Measurements from ENCODE around the gene MAST4.

MAST4 gene

DNA sequence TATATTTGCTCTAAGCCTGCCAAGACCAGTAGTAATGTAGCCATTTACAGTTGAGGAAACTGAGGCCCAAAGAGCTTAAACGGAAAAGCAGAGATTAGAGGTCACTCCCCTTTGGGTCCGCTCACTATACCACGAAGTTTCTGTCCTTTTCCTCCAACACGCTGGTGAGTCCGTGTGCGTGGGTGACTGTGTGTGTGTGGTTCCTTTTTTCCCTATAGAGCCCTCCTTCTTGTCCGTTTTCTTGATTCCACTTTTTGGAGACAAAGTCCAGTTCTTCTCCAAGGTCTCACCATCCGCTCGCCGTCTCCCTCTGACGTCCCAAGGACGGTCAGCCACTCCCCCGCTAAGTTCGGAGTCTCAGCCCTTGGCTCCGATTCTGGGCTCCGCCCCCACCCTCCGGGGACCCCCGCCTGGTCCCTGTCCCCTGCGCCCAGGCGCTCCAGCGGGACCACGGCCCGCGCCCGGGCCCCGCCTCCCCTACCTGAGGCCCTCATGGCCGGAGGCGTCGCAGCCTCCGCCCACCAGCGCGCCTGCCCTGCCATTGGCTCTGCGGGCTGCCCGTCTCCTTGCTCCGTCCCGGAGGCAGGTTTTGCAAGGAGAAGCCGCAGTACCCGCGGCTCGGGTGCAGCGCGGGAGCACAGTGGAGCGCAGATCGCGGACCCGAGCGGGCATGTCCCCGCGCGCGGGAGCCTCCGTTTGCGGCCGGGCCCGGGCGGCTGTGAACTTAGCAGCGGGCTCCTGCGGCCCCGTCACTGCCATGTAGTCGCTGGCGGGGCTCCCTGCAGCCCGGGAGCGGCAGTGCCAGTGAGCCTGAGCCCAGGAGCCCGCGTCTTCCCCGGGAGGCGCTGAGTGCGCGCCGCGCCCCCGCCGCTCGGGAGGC, at the start of gene MAST4:
TSS of gene MAST4 (plus strand) at position 638 of the 880 bp plus-strand sequence. CDS start 263 bp downstream, outside the sequence.
- DNase-seq: peak; percentile 94

DNA sequence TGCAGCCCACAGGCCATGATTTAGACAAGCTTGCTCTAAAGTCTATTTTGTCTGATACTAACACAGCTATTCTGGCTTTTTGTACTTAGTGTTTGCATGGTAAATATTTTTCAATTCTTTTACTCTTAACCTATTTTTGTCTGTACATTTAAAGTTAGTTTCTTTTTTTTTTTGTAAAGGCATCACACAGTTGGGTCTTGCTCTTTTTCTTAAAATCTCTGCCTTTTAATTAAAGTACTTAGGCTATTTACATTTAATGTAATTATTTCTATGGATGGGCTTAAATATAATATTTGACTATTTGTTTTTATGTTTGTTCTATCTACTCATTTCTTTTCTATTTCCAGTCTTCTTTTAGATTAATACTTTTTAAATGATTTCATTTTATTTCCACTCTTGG, 49.7 kb upstream of the MAST4 start:
- no peak for DNase-seq

DNA sequence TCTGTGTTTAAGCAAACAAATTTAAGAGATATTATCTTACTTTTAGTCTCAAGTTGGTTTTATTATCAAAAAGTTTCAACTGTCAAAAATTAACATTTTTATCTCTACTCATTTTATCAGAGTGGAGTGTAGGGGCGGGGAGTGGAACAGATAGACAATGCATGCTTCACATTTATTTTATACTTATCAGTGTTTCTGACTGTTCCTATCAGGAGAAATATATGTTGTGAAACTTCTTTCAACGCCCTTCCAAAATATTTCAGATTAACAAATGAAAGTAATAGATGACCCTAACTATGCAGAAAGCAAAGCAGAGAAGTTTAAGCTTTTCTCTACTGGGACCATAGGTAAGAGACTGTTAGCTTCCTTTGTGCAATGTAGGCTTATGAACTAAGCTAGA, 44.9 kb upstream of the MAST4 start:
- no peak for DNase-seq

DNA sequence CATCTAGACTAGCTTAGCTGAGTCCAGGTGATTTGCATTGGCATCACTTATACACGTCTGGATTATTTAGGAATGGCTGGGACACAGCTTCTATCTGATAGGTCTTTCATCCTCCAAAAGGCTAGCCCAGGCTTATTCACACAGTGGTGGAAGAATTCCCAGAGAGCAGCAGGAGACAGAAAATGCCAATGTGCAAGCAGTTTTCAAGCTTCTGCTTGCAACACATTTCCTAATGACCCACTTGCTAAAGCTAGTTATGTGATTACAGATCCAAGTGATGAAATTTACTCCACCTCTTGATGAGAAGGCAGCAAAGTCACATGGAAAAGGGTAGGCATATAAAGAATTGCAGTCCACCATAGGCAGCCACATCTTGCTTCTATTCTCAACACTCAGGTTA, 44.2 kb upstream of the MAST4 start:
- no peak for DNase-seq

DNA sequence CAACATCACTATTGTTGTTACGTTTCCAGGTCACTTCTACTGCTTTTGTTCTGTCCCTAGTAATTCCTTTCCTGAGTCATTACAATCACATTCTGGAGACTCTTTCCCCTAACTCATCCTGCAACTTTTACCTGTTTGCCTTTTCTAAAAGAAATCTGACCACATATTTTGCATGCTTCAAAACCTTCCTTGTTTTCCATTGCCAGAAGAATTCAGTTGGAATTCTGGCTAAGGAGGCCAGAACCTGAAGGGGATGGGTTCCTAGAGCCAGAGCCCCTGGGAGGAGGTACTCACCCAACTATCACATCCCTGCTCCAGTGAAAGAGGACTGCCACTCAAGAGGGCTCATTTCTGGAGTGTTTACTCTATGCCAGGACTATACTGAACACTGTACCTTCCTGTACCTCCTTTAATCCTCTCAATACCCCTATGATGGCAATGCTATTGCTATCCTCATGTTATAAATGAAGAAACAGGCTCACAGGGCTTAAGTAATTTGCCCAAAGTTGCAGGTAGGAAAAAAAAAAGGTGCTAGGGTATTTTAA, 42.8 kb upstream of the MAST4 start:
- no peak for DNase-seq

DNA sequence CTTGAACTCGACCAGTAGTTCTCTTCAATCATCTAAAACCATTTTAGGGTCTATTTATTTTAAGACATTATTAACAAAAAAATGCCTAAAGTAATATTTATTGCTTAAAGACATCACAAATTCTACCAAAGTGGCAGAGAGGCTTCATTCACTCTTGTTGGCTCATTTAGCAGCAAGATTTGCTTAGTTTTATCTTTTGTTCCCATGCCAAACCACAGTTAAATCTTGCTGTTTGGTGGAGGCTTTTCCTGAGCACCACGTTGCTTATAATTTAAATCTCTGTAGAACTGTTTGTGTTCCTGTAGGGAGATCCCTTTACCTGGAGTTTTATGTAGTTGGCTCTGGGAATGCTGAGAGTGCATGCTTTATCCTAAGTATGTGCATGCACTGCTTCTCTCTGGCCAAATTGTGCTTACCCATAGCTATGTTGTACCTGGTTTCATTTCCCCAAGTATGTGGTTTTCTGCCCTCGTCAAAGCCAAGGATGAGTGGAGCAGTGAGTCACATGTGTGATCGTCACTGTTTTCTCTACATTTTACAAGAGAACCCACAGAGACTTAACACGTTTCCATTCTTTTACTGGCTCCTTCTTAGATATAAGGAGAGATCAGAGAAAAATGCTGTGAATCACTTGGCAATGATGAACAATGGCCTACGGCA, 42.1 kb upstream of the MAST4 start:
- DNase-seq: no peak

DNA sequence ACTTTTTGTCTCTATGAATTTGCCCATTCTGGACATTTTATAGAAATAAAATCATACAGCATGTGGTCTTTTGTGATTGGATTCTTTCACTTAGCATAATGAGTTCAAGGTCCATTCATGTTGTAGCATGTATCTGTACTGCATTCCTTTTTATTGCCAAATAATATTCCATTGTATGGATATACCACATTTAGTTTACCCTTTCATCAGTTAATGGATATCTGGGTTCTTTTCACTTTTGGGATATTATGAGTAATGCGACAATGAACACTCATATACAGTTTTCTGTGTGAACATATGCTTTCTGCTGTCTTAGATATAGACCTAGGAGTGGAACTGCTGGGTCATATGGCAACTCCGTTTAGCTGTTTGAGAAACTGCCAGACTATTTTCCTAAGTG, 41.3 kb upstream of the MAST4 start:
- no peak for DNase-seq

DNA sequence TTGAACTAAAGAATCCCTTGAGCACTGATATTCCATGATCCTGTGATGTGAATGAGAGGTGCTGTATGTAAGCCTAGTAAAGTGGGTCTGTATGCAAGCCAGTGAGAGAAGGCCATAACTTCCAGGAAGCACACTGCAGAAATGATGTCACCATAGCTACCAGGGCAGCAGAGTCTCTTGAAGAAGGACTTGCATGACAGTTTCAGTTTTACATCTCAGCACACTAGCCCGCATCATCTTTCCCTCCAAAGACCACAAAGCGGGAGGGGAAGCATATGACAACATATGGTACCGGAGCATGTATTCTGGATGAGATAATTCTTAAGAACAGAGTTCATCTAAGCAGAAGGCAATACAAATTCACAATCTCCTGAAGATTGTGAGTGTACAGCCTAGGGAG, 37.6 kb upstream of the MAST4 start:
- no peak for DNase-seq

DNA sequence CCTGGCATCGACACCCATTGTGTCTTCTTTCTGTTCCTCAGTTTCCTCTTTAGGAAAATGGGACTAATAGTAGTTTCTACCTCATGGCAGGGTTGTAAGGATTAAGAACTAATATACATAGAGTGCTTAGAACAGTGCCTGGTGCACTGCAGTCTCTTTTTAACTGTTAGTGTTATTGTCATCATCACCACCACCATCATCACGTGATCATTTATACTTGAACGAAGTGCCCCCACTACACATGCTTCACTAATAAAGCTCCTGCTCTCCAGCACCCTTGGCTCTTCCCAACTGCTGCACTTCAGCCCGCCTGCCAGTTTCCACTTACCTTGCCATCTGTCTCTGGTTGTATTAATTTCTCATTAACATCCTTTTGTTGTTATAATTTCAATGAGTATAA, 35.8 kb upstream of the MAST4 start:
- no peak for DNase-seq

DNA sequence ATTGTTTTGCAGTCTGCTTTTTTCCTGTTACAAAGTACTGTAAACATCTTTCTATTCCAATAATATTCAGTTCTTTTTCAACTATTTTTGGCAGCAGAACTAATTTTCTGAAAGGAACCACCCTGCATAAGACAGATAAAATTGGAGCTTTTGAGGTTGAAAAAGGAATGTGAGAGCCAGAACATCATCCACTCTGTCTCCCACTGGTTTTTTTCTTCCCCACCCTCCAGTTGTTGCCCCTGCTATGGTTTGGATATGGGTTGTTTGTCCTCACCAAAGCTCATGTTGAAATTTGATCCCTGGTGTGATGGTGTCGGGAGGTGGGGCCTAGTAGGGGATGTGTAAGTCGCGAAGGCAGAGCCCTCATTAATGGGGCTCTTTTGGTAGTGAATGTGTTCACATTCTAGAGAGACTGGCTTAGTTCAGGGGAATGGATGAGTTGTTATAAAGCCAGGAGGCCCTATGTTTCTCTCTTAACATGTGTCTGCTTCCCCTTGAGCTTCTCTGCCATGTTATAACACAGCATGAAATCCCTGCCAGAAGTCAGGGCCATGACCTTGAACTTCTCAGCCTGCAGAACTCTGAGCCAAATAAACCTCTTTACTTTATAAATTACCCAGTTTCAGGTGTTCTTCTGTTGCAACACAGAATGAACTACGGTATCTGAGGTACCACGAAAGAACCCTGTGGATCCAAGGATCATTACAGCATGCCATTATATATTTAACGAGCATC, 34.8 kb upstream of the MAST4 start:
- no peak for DNase-seq

DNA sequence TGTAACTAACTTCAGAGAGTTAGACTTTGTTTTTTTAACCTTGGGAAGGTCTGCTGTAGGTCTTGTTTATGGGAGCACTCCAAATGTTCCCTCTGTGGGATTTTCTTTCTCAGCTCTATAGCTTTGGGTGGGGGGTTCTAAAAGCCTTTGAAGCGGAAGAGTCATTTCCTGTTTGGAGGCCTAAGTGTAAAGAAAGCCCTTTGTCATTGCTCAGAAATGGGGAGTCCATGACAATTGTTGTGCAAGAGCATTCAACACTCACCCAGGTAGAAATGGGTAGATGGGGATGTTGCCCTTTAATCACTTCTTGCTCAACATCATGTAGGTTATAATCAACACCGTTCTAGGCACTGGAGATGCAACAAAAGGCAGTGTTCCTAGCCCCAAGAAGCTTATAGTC, 30.3 kb upstream of the MAST4 start:
- DNase-seq: no peak

DNA sequence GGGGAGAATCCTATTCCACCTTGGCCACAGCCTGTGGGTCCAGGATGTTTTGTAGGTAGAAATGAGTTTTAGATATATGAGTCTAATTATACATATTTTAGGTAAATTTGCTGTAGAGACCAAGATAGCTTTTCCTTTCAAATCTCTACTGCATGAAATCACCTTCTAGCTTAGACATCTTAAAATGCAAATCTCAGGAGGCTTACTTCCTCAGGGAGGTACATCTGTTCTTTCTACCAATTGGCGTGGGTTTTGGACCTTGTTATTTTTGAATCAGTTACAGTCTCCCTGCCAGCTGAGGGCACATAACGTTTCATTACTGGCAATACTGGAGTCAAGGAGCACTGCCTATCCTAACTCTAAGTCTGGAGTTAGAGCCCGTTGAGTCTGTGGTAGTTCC, 28.7 kb upstream of the MAST4 start:
- DNase-seq: no peak

DNA sequence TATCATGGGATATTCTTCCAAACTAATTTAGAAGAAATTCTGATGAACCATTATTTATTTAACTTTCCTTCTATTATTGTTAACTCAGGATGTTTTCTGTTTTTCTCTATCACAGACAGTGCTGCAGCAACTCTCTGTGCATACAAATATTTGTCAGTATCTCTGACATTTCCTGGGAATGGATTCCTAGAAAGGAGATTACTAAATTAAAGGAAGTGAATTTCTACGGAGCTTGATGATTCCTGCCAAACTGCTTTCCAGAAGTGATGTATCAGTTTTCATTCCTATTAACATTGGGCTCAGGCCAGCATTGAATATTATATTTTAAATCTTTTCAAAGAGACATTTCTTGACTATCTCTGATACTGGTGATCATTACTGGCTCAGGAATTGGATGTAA, 26.0 kb upstream of the MAST4 start:
- no peak for DNase-seq

DNA sequence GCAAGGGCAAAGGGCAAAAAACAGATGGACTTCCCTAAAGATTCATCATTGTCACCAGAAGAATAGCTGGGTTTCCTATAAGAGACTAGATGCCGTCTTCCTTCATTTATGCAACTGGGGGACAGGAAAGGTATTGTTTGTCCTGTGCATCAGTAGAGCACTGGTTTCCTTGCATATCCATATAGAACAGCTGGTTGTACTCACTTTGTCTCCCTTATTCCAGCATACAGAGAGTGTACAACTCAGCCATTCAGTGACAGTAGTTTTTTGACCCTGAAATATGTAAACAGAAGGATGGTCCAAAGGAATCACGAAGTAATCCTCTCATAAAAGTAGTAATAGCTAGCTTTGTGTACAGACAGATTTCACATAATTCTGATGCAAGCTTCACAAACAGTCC, 22.5 kb upstream of the MAST4 start:
- no peak for DNase-seq

DNA sequence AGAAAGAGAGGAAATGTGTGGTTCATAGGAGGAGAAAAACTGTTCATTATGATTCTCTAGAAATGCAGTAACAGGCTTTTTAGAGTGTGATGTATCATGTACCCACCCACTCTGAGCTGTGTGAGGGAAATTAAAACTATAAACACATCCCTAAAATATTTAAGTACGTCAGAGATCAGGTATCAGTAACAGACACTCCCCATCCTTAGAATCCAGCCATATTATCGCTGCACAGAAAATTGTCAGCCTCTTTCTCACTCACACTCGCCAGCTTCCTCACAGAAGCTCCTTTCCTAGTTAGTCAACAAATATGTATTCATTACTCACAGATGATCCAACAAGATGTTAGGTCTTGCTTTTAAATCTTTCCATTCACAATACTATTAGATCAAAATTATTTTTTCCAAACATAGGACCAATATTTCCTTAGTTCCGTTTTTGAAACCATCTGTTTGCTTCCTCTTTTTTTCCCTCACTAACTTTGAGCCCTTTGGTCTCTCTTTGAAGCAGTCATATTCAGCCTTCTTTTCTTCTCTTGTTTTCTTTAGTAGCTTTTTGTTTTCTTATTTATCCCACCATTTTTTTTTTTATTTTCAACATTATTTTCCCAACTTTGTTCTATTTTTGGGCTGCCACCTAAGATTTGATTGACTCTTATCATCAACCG, 13.6 kb upstream of the MAST4 start:
- DNase-seq: no peak

DNA sequence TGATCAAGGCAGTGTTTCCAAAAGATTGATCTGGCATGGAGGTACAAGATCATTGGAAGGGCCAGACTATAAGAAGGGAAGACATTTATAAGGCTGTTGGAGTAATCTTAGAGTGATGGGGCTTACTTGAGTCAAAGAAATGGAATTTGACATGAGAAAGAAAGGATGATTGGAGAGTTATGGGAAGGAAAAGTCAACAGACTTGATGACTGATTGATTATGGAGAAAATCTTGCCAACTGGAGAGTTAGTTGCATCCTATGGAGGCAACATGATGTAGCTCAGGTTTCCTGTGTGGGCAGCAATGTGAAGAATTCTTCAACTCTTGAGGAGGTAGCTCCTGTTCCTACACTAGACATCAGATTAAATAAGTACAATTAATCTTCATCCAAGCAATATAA, 10.9 kb upstream of the MAST4 start:
- no peak for DNase-seq

DNA sequence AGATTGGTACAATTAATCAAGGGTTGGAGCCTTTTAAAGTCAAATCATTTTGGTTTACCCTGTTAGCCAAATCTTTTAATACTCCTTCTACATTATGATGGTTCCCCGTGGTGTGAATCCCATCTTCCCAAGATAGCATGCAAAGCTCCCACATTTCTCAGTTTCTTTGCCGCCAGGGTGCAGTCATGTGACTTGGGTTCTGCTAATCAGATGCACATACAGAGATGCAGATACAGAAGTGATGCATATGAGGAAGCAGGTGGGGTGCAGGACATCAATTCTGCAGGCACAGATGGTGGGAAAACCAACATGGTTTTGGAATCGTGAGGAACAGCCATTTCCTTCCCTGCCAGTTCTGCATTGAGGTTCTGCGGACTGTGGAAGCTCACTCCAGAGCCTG, 8.4 kb upstream of the MAST4 start:
- DNase-seq: no peak

DNA sequence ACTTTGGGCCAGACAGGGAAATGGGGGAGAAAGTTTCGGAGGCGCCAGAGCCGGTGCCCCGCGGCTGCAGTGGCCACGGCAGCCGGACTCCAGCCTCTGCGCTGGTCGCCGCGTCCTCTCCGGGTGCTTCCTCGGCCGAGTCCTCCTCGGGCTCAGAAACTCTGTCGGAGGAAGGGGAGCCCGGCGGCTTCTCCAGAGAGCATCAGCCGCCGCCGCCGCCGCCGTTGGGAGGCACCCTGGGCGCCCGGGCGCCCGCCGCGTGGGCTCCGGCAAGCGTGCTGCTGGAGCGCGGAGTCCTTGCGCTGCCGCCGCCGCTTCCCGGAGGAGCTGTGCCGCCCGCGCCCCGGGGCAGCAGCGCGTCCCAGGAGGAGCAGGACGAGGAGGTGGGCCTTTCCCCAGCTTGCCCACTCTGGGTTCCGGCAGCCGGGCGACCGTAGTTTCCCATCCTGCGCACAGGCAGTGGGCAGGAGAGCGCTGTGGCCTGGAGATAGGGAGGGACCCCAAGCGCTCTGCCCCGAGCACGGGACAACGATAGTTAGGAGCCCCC, 516 bp downstream of the MAST4 start:
- DNase-seq: no peak

DNA sequence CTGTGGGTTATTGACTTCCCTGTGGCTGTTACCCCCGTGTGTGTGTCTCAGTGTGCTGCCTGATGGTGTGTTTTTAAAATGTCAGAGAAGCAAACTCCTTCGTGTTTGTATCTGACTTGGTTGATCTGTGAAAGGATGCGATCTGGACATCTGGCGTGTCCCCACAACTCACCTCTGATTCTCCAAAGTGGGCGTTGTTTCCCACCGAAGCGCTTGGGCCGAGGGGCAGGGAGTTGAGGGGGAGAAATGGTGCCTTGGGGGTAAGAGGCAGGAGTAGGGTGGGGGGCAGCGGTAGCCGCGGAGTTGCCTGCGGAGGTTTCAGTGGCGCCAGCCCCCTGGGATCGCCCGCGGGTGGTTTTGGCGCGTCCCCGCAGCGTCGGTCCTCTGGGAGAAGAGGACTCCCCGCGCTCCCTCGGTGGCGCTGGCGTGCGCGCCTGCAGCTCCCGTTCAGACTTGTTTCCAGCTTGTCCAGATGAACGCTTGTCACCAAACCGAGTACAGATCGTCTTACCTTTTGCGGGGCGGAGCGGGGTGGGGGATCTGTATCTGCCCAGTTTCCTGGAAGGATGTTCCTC, 1.1 kb downstream of the MAST4 start:
- peak; percentile 34 for DNase-seq

DNA sequence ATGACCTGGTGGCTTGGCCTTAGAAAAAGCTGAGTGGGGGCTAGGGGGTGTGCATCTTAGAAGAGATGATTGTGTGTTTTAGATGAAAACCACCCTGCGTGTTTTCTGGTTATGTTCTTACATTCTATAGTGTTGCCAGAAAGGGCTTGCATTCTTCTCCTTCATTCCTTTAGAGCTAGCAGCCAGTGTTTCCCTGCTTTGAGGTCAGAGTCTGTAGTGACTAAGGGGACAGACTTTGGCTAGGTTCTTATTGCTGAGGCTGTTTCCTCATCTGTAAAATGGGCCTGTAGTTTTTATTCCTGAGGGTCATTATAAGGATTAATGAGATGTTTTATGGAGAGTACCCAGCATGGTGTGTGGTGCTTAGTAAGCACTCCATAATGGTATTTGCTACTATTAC, 6.4 kb downstream of the MAST4 start:
- DNase-seq: no peak

DNA sequence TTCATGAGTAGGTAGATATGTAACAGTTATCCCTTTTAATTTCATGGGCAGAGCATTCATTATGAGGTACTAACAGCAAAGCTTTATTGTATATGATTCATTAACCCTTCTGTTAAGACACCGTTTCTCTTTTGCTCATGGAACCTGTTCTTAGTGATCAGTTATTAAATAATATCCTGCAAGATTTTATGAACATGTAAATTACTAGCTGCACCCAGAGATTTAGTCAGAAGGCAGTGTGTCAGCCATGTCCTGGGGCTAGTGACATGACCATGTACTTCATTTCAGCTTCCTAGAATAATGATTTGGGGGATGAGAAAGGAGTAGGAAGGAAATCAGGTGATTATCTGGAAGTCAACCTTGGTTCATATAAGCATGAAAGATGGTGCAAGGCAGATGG, 7.0 kb downstream of the MAST4 start:
- DNase-seq: no peak

DNA sequence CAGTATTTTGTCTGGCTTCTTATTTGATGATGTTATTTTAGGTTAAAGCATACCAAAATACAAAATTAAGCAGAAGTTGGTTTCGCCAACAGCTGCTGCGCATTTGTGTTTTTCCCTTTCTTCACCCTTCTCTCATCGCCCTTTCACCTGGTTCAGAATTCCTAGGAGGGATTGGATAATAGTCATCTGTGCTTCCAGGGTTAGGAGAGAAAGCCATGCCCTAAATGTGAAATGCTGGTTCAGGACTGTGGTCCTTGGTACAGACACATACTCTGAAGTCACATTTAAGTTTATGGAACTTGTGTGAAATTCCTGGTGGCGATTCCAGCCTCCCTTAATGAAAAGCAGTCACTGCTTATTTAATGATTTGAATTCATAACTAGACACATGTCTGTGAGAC, 7.7 kb downstream of the MAST4 start:
- DNase-seq: no peak
